OCI-LY3 (cell line): ENCODE results near the gene ST3GAL3.

ENCODE experiments used
- CTCF ChIP-seq: fragments of 200-600, 300-600 bp; sonication (generic); IDR thresholded peaks from 2 replicates; pipeline ENCODE4 v1.5.1; 2014; ENCODE audit warnings: antibody characterized with exemption, low read length, low read depth
- EZH2phosphoT487 ChIP-seq: fragments of 200-600 bp; shearing (Covaris generic); IDR thresholded peaks from 2 replicates; pipeline ENCODE4 v1.6.1; 2018; ENCODE audit warnings: antibody characterized with exemption, mixed run types, low read depth

- TF ChIP-seq CTCF (no peak), EZH2phosphoT487 (no peak)
Observed at GRCh38 chr1:43836267-43836951, 129.1 kb downstream of the ST3GAL3 start.
